Iris pigment epithelial cell (primary cell): ENCODE data around the gene NARF.

Experiments
- DNase-seq: peaks from one replicate; pipeline ENCODE4 v3.0.0-alpha.2; 2011; ENCODE audit warnings: low read depth

NARF gene

DNA sequence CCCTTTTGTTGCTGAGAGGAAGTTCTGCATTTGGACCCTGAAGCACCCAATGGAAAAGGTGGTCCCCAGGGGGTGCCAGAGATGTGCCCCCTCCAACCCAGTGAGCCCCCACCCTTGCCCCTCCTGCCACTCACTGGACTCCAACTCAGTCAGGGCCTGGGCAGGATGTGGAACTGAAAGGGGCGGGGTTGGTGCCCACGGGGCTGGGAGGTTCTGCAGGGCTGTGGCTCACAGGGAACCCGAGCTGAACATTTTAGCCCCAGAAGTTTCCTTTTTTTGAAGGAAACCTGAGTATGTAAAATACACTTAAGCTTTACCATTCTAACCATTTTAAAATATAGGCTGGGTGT is 24.4 kb upstream of the NARF start:
- DNase-seq, result no peak

DNA sequence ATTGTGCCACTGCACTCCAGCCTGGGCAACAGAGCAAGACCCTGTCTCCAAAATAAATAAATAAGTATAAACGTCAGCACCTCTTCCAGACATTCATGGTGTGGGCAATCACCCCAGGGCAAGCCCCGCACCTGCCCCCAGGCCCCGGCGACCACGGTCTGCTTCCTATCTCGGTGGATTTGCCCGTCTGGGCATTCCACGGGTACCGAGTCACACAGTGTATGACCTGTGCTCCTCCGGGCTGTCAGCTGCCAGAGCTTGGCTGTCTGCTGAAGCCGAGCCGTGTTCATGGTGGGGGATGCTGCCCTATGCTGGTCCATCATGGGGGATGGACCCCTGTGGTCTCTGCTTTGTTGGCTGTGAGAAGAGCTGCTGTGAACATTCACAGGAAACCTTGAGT is 23.4 kb upstream of the NARF start:
- DNase-seq, result peak; percentile 43

DNA sequence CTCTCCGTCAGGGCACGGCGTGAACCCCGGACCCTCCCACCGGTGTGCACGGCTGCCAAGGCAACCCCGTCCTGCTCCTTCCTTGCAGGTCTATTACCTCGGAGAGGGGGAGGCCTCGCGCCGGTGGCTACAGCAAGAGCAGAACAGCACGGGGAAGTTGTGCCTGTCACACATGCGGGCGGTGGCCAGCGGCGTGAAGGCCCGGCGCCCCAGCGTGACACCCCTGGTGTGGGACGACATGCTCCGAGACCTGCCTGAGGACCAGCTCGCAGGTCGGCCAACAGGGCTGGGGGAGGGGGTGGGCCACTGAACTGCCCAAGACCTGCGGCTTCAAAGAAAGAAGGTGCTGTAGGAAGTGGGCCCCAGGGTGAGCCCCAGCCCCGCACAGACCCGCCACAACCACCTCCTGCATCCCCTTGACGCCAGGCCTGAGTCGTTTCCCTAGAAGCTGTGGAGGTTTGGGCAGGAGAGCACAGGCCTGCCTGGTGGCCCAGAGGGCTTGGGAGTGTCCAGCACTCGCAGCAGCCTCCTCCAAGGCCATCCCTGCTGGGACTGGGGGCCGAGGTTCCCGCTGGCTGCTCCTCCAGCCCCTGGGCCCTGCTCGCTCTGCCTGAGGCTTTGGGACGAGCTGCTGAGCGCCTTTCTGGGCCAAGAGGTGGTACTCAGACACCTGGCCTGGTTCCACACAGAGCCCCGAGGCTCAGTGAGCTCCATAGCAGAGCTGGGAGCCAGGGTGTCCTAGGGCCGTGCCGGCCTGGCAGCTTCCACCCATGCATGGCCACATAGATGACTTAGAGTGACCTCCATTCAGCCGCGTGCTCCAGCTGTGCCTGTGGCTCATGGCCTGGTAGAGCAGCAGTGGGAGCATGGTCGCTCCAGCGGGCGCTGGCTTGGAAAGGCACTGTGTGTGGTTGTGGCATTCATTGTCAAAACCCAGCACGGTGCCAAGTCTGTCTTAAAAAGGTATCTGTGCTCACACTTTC is 22.6 kb upstream of the NARF start:
- no peak for DNase-seq

DNA sequence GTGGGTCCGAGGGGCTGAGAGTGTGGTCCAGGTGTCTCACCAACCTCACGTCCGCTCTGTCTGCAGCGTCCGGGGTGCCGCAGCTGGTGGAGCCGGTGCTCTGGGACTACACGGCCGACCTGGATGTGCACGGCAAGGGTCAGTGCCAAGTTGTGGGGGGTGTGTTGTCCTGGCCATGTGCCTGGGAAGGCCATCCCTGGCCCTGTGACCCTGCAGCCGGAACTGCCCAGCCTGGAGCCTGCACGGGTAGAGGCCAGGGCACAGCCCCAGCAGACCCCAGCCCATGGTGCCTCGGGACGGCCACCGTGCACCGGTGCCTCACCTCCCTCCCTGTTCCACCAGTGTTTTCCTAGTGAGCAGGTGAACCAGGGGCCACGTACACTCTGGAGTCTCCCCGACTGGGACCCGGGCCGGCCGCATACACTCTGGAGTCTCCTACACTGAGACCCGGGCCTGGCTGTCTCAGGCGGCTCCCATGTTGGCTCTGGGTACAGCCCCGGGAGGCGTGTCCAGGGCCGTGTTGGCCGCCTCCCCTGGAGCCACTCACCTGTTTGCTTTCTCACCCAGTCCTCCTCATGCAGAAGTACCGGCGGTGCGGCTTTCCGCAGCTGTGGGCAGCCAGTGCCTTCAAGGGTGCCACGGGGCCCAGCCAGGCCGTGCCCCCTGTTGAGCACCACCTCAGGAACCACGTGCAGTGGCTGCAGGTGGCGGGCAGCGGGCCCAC is 21.8 kb upstream of the NARF start:
- DNase-seq, result no peak

DNA sequence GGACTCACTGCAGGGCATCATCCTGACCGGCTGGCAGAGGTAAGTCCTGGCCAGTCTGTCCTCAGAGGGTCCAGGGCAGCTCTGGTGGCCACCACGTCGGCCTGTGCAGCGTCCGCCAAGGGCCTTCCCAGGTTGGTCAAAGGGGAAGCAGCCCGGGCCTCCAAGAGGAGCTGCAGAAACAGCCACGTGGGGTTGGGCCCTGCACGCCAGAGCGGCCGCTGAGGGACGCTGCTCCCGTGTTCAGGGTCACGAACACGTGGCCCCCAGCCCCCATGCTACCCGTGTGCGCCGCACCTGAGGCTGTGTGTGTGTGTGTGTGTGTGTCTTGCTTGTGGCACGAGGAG is 21.2 kb upstream of the NARF start:
- DNase-seq, result no peak

DNA sequence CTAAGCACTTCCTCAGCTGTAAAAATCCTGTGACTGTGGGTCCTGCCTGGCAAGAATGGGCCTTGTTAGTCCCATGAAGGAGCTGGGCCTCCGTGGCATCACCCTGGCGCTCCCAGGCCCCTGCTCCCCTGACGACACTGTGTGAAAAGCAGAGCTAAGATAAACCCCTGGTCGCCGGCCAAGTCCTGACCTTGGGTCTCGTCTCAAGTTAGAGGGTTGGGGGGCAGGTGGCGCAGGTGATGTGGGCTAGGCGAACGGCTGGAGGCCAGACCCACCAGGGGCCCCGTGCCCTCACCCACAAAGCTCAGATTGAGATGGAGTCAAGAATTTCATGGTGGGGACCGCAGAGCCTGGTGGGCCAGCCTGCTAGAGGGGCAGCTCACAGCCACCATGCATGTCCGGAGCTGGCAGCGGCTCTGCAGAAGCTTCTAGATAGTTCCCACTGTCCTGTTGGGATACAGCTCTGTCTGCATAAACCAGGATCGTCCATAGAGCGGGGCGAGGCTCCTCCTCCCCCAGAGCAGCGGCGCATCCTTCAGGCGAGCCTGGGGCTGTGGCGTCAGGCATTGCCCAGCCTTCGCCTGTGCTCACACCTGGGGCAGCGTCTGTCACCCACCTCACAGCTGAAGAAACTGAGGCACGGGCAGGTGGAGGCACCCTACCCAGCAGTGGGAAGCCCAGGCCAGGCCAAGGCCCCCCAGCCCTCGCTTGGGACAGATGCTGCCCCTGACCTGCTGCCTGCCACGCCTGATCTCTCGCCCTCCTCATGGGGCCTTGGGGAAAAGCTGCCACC is 19.9 kb upstream of the NARF start:
- no peak for DNase-seq

DNA sequence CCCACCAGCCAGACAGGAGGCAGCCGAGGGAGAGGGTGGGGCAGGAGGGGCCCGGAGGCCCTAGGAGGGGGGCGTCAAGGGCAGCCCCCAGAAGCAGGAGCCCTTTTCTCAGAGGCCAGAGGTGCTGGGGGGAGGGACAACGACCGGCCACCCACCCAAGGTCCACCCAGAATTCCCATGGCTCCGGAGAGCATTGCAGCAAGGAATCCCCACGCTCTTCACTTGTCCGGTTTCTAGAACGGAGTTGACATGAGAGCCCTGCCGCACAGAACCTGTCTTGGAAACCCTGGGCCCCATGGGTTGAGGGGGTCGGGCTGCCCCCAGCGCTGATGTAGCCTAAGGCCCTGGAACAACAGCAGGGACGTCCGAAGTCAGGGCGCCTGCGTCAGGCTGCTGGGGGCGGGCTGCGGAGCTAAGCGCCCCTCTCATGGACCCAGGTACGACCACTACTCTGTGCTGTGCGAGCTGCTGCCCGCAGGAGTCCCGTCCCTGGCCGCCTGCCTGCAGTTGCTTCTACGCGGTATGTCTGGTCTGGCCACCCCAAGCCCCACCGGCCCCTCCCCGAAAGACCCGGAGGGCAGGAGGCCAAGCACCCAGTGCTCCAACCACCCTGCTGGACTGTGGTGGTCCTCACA is 19.2 kb upstream of the NARF start:
- no peak for DNase-seq

DNA sequence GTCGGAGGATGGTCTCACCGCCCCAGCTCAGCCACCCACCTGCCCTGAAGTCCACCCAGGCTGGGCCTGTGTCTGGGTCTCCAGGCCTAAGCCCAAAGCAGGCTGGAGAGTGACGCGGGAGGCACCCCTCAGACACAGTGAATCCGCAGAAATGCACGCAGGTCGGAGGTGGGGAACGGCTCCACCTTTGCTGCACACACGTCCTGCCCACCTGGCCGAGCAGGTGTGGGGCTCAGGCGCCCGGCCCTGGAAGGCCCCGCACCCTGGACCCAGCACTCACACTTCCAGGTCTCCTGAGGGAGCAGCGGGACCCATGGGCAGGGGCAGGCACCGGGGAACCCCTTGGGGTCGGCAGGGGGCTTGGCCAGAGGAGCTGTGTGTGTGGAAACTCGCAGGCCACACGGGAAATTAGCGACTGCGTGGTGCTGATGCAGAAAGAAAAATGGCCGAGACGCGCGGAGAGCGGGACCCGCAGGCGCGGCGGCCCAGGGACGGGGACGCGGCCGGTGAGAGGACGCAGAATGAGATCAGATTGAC is 18.6 kb upstream of the NARF start:
- DNase-seq, result no peak

DNA sequence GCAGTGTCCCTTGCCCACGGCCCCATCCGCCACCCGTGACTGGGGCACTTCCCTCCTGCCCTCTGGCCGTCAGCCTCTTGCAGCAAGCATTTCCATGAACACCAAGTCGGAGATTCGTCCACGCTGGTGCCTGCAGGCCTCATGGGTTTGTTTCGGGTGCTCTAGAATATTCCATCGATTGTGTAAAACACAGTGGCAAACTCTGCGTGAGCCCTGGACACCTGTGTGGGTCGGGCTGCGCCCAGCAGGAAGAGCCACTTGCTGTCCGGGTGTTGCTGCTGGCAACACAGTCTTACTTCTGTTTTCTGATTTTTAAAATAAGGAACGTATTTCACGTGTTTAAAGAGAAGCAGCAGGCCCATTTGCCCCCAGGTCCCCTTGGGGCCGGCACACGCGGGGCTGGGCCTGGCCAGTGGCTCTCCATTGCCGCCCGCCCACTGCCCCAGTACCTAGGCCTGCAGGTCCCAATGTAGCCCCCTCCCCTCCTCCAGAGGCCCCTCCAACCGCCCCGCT is 18.0 kb upstream of the NARF start:
- DNase-seq, result no peak

DNA sequence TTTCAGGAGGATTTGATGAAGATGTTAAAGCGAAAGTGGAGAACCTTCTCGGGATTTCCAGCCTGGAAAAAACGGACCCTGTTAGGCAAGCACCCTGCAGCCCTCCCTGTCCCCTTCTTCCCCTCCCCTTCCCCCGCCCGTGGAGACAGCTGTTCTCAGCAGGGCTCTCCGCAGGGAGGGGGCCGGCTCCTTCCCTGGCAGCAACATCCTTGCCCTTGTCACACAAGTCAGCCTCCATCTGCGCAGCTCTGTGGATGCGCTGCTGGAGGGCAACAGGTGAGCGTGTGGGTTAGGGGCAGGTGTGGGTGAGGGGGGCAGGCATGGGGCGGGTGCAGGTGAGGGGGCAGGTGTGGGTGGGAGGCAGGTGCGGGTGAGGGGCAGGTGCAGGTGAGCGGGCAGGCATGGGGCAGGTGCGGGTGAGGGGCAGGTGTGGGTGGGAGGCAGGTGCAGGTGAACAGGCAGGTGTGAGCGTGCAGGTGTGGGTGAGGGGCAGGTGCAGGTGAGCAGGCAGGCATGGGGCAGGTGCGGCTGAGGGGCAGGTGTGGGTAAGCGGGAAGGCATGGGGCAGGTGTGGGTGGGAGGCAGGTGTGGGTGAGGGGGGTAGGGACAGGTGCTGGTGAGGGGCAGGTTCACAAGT is 17.4 kb upstream of the NARF start:
- no peak for DNase-seq

DNA sequence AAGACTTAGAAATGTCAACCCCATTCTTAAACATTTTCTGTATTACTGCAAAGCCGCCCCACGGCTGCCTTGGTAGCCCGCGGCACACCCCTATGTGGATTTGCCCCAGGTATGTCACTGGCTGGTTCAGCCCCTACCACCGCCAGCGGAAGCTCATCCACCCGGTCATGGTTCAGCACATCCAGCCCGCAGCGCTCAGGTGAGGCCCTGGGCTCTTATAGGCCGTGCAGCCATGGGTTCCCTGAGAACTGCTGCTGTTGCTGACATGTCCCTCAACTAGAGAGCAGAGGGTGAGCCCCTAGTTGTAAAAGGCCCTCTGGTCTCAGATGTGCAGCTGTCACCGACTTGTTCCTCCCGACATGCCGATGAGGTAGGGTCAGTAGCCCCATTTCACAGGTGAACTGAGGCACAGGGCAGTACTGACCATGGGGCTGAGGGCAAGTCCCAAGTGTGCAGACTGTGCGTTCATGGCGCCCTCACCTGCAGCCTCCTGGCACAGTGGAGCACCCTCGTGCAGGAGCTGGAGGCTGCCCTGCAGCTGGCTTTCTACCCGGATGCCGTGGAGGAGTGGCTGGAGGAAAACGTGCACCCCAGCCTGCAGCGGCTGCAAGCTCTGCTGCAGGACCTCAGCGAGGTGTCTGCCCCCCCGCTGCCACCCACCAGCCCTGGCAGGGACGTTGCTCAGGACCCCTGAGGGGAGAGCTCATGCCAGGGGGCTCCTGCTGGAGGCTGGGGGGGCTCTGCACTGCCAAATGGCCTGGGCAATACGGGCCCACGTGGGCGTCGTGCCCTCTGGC is 16.7 kb upstream of the NARF start:
- no peak for DNase-seq

DNA sequence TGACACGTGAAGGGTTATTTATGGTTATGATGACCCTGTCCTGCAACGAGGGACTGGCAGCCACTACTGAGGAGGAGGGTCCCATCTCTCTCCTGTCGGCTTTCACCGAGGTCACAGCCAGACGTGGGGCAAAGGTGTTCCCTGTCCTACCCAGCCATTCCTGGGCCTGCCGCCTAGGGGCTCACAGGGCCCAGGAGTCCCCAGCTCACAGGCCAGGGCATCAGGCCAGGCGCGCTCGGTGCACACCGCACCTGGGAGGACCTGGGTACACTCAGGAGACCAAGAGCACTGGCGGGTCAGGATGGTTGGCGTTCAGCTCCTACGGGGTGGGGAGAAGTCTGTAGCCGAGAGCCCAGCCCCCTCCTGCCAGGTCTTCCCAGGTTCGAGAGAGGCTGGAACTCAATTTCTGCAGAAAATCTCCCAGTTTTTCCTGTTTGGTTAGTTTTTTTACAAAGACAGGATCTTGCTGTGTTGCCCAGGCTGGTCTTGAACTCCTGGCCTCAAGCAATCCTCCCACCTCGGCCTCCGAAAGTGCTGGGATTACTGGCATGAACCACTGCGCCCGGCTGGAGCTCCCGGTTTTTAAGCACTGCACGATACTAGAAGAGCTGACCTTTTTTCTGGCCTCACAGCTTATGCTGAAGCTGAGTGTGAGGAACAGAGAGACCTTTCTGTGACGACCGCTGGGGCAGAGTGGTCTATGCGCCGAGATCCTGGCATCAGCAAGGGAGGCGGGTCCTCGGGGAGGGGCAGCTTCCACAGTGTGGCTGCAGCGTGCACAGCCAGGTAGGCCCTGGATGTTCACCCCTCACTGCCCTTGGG is 15.7 kb upstream of the NARF start:
- DNase-seq, result no peak

DNA sequence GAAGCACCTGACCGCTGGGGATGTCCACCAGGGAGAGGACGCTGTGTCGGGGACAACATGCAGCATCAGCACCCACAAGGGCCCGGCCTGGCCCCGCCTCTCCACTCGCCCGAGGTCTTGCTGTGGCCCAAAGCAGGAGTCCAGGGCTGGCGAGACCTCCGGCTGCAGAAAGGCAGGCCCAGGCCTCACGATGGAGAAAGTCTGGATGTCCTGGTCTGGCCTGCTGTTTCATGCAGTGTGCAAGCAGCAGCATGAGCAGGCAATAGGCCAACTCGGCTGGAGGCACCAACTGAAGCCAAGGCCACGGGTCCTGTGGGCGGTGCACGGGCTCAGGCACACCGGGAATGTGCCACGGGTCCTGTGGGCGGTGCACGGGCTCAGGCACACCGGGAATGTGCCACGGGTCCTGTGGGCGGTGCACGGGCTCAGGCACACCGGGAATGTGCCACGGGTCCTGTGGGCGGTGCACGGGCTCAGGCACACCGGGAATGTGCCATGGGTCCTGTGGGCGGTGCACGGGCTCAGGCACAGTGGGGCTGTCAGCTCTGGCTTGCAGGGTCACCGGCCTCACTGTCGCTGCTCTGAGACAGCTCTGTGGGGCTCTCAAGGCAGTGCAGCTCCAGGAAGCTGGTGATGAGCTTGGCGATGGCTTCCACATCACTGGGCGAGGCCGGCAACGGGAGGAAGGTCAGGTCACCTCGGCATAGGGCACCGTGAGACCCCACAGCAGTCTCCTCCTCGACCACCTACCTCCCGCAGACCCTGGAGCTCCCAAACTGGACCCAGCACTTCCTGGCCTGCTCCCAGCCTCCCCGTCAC is 14.9 kb upstream of the NARF start:
- no peak for DNase-seq

DNA sequence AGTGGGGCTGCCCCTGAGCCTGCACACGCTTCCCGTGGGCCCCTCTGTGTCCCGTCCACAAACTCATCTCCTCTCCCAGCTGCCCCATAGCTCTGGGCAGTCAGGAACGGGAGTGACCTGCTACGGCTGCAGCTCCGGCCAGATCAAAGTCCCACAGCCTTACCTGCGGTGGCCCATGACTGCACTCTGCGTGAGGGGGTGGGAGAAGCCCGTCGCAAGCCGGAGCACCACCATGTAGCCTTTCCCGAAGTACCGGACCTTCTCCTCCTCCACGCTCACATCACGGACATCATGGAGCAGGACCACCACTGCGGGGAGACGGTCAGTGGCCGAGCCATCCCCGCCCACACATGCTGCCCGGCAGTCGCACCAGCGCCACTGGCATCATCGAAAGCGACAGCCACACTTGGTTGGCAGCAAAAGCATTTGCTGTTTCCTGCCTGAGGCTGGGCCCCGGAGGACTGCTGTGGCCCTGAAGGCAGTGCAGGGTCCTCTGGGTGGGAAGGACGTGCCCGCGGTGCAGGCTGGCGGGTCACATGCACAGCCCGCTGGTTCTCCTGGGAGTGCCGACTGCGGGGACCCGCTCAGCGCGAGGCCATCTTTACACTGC is 14.2 kb upstream of the NARF start:
- no peak for DNase-seq

DNA sequence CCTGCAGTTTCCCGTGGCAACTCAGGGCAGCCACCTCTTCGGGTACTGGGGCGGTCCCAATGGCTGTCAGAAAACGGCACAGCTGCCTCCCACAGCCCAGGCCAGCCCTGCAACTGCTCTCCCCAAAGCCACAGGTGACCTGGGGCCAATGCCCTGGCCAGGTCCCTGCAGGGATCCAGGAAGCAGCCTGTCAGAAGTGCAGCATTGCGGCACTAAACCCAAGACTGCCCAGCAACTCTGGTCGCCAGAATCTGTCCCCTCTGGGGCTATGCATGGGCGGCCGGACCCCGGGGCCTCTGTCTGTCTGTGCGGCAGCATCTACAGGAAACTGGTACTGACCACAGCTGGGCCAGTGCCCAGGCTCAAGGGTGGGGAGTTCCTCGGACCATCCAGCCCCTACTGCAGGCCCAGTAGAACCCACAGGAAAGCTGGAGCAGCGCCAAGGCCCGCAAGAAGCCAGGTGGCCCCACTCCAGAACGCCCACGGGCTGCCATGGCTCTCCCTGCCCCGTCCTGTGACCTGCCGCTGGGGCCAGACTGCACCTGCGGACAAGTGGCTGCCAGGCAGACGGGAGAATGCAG is 13.5 kb upstream of the NARF start:
- DNase-seq, result no peak

DNA sequence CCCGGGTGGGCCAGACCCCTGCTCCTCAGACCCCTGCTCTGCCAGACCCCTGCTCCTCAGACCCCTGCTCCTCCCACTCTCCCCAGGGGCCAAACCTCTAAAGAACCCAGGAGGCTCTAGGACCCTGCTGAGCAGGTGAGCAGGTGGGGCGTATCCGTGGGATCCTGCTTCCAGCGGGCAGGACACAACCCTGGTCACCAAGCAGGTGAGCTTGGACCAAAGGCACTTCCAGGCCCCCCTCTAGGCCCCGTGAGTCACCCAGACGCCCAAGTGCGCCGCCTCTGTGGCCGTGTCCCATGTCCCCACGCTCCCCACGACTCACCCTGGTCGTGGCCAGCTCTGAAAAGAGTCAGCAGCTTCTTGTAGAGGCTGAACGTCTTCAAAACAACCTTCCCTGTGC is 13.0 kb upstream of the NARF start:
- DNase-seq, result no peak

DNA sequence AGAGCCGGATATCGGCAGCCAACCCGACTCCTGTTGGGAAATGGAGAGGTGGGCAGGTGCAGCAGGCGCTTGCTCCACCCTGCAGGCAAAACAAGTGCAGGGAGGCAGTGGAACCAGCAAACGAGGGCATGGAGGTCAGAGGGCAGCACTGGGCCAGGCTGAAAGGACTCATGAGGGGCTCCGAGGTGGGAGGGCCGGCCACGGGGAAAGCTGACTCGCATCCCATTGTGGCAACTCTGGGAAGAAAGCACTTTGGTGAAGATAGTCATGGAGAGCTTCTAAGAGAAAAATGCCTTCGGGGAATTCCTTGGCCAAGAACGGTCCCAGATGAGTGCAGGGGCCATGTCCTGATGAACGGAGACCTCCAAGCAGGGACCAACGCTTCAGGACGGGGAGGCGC is 12.4 kb upstream of the NARF start:
- DNase-seq, result no peak

DNA sequence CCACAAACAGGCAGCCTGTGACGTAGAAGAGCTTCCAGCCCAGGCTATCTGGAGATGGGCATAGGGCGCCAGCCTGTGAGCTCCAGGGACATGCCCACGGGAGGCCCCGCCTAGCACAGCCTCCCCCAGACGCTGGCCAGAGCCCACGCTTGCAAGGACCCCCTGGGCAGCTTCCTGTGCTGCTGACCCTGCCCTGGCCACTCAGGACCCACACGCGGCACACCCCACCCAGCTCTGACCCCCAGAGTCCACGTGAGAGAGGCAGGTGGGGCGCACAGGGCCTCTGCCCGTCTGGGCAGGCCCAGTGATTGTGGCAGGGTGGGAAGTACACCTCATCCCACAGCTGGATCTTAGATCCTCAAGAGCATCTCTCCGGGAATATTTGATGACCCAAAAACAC is 11.9 kb upstream of the NARF start:
- no peak for DNase-seq
